Measurements from ENCODE around the gene OXNAD1.

- TF ChIP-seq CTCF (conservative IDR thresholded peaks at IDR 0.05) = no peak
- TF ChIP-seq EZH2 (IDR thresholded peaks at IDR 0.05; ENCODE audit: low read depth) = no peak
These were observed 12.0 kb upstream of the OXNAD1 start for GRCh38 chr3:16252988-16253387.
